Measurements from ENCODE around the gene MARF1.
"Not testable (repeated sequence)": the region's sequence is repeated elsewhere in the genome, so short reads cannot be mapped to it uniquely, and the experiment has no call there.

Gene MARF1

DNA sequence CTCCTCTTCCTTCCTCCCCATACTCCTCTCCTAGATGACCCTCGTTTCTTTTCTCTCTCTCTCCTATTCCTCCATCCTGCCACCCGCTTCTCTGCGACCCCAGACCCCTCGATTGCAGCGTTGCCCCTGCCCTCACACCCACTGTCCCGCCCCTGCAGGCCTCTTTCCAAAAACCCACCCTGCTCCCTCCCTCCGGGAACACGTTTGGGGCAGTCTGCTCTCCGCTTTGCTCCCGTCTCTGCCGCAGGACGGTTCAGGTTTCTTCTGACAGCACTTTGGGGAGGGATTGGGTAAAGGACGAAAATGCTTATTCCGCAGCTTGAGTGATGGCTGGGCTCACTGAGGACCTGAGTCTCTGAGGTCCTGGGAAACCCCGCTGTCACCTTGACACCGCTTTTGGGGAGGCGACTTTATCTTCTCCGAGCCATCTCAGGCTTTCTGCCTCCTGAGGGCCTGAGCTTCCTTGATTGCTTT lies 7.8 kb upstream of the MARF1 start:
- peak; percentile 8 for DNase-seq (ENCODE audit: low read depth)

- DNase-seq (ENCODE audit: low read depth): peak; percentile 78
Measured at GRCh38 chr16:15650019-15650697, 7.2 kb upstream of the MARF1 start, which contains the start of gene NDE1. Gene NDE1, plus strand, starts transcription at chr16:15650245. Its CDS starts 14,534 bp downstream, at chr16:15664779.

DNA sequence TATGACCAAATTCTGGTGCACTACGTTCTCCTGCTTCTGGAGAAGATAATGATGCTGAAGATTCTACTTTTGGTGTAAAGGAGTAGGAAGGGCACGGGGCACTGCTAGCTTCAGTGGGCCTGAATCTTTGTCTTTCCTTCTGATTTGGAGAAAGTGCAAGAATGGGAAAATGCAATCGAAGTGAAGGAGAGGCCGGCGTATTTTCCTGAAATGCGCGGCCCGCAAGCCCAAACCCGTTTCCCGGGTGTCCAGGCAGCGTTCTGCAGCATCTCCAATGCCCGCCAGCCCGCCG lies 6.7 kb upstream of the MARF1 start:
- no peak for DNase-seq (ENCODE audit: low read depth)

DNA sequence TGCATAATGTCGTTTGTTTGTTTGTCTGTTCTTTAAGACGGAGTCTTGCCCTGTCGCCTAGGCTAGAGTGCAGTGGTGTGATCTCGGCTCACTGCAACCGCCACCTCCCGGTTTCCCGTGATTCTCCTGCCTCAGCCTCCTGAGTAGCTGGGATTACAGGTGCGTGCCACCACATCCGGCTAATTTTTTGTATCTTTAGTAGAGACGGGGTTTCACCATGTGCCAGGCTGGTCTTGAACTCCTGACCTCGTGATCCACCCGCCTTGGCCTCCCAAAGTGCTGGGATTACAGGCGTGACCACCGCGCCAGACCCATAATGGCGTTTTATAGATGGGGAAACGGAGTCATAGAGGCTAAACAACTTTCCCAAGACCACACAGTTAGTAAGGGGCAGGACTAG lies 6.4 kb upstream of the MARF1 start:
- not testable (repeated sequence) for DNase-seq (ENCODE audit: low read depth)

DNA sequence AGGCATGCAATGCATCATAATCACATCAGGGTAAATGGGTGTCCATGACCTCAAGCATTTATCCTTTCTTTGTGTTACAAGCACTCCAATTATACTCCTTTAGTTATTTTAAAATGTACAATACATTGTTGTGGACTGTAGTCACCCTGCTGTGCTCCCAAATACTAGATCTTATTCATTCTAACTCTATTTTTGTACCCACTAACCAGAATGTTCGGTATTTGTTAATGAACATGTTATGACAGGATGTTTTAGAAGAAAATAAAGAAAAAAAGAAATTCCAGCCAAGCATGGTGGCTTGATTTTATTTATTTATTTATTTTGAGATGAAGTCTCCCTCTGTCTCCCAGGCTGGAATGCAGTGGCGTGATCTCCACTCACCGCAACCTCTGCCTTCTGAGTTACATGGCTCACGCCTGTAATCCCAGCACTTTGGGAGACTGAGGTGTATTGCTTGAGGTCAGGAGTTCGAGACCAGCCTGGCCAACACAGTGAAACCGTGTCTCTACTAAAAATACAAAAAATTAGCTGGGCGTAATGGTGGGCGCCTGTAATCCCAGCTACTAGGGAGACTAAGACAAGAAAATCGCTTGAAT lies 5.3 kb upstream of the MARF1 start:
- DNase-seq (ENCODE audit: low read depth): no peak

- DNase-seq (ENCODE audit: low read depth): no peak
Measured at GRCh38 chr16:15647294-15648014, 4.5 kb upstream of the MARF1 start.

GRCh38 chr16:15646557-15647293 lies 3.8 kb upstream of the MARF1 start:
- not testable (repeated sequence) for DNase-seq (ENCODE audit: low read depth)

DNA sequence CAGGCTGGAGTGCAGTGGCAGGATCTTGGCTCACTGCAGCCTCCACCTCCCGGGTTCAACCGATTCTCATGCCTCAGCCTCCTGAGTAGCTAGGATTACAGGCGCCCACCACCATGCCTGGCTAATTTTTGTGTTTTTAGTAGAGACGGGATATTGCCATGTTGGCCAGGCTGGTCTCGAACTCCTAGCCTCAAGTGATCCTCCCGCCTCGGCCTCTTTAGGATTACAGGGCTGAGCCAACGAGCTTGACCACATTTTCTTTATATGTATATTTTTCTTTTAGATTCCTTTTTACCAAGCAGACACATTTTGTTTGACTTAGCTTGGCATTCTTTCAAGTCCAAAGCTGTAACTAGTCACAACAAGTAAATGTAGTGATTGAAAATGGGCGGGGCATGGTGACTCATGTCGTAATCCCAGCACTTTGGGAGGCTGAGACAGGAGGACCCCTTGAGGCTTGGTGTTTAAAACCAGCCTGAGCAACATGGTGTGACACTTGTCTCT lies 2.1 kb upstream of the MARF1 start:
- DNase-seq (ENCODE audit: low read depth): not testable (repeated sequence)

DNA sequence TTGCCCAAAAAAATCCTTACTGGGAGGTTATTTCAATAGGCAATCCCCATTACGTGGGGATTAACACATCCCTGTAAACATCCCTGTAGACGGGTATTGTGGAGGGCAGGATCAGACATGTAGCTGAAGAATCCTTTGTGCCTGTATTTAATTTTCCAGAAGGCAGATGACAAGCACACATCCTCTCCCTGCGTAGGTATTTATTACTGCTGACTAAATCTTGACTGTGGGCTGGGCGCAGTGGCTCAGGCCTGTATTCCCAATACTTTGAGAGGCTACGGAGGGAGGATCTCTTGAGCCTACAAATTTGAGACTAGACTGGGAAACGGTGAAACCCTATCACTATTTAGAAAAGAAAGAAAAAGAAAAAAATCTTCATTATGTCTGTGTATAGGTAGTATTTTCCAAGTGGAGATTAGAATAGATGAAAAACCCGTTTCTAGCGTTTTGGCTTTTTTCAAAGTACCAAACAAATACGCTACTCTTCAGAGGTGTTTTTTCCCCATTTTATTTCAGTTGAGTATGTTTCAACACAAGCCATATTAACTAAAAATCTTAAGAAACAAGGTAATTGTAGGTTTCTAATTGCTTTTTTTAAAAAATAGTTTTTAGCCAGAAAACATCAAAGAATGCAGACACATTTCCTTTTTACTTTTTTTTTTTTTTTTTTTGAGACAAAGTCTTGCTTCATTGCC lies 1.5 kb upstream of the MARF1 start:
- DNase-seq (ENCODE audit: low read depth): no peak

DNA sequence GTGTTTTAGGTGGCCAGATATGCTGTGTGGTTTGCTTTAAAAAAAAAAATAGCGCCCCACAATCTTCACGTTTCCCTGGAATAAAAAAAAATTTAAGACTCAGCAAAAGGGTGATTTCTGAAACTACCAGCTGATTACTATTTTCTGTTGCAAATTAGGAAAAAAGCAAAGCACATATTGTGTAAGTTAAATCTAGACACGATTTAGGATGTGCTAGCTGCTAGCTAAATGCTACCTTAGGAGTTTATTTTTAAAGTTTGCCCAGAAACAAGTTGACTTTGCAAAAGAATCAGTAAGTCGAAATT lies 944 bp upstream of the MARF1 start:
- no peak for DNase-seq (ENCODE audit: low read depth)

- DNase-seq (ENCODE audit: low read depth): peak; percentile 56
Measured at GRCh38 chr16:15642557-15643047, 352 bp downstream of the MARF1 start.

DNA sequence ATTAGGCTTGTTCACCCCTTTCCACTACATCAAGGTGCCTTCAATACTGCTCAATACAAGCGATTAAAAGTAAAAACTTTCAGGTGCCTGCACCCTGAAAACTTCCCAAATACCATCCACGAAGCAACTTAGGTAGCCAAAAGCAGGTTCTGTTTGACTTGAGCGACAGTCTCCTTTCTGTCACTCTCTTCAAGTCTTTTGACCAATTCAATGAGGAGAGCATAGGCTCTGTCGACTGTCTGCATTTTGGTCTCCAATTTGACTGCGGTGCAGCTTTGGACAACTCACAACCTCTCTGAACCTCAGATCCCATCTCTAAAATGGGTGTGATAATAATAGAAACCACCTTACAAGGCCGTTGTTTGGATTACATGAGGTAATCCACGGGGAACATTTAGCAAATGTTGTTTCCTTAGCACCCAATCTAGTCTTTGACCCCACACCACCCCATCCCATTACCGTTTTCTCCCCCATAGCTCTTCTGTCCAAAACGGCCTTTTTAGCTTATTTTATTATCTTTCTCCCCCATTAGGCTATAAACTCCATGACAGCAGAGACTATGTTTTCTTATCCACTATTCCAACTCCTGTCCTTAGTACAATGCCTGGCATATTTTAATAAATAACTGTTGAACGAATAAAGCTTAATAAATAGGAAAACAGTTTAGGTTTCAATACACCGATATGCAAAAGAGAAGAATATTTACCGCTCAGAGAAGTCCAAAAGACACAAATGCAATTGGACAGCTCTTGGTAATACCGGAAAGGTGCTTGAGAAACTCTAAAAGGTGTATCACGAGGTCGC lies 999 bp downstream of the MARF1 start:
- DNase-seq (ENCODE audit: low read depth): no peak

- no peak for DNase-seq (ENCODE audit: low read depth)
Measured at GRCh38 chr16:15640966-15641365, 2.0 kb downstream of the MARF1 start.

GRCh38 chr16:15639061-15639568 lies 3.8 kb downstream of the MARF1 start:
- no peak for DNase-seq (ENCODE audit: low read depth)

- DNase-seq (ENCODE audit: low read depth): no peak
Measured at GRCh38 chr16:15636392-15636873, 6.5 kb downstream of the MARF1 start.

GRCh38 chr16:15635926-15636325 lies 7.0 kb downstream of the MARF1 start:
- DNase-seq (ENCODE audit: low read depth): no peak

GRCh38 chr16:15631730-15632409 lies 11.1 kb downstream of the MARF1 start:
- no peak for DNase-seq (ENCODE audit: low read depth)

- DNase-seq (ENCODE audit: low read depth): no peak
Measured at GRCh38 chr16:15621889-15622288, 21.1 kb downstream of the MARF1 start.

- no peak for DNase-seq (ENCODE audit: low read depth)
Measured at GRCh38 chr16:15621456-15621855, 21.5 kb downstream of the MARF1 start.

DNA sequence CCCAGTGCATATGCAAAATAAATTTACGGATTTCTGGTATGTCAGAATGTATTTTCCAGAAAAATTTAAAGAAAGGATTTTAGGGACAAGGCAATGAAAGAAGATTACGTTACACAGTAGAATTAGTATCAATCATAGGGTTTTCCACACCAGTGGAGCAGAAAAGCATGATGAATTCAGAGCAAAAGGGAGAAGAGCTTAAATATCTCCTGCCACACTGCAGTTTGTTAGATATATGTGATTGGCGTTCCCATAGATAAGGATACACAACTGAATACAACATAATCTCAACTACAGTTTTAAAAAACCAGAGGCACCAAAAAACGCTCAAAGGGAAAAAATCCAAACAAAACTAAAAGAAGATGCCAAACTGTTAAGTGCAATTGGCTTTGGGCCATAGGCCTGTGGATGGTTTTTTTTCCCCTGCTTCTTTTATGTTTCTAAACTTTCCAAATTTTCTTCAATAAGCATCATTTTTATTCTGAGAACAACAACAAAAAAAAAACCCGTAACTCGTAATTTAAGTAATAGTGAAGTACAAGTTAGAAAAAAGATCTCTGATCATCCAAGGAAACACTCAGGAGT lies 22.3 kb downstream of the MARF1 start:
- DNase-seq (ENCODE audit: low read depth): no peak

Data from stimulated activated CD8-positive, alpha-beta memory T cell treated with anti-CD3 and anti-CD28 coated beads, Interleukin-12 subunit alpha, Interleukin-12 subunit beta, amount 100 ng/mL, for 4 hours (primary cell).